HS-27A (cell line): ENCODE measurements around the gene PAX6.

Source experiments
- DNase-seq: peaks from one replicate; pipeline ENCODE4 v3.0.0-alpha.2; 2012; ENCODE audit warnings: low read depth, missing footprints

The PAX6 gene

GRCh38 chr11:31810779-31811647, at the start of gene PAX6:
PAX6 (minus strand) TSS chr11:31811322; CDS start chr11:31806411, 4,911 bp downstream.
- DNase-seq = no peak

- DNase-seq = no peak
These were observed 49.3 kb upstream of the PAX6 start for GRCh38 chr11:31860391-31860790.

- DNase-seq = no peak
These were observed 45.1 kb upstream of the PAX6 start for GRCh38 chr11:31856248-31856647.

DNA sequence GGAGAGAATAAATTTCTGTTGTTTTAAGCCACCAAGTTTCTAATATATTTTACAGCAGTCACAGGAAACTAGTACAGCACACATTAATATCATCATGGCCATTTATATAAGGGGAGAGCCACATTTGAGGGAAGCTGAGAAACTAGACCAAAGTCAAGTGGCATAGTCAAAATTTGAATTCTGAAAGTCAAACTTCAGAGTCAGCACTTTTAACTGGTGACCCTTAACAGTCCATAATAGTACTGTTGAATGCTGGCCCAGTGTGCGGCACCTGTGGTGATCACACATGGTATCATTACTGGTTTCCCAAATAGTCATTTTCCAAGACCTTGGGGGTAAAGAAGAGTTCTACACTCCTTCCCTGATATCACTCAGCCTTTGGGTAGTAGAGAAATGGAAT, 44.3 kb upstream of the PAX6 start:
- DNase-seq = no peak

- no peak for DNase-seq
These were observed 39.2 kb upstream of the PAX6 start for GRCh38 chr11:31850365-31850764.

DNA sequence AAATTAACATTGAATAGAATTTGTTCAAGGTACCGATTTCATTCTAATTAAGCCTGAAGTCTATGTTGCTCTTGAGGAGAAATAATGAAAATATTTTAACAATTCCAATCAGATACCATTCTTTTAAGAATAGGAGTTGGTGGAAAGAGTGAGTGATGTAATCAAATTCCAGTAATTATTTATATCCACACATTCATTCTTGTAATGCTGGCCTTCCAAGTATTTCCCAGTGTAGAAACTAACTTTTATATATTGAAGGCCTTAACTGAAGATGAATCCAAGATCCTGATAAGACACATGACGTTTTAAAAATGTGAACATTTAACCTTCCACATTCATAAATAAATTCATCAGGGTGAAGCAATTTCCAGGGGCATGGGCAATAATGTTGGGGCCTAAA, 36.6 kb upstream of the PAX6 start:
- no peak for DNase-seq

DNA sequence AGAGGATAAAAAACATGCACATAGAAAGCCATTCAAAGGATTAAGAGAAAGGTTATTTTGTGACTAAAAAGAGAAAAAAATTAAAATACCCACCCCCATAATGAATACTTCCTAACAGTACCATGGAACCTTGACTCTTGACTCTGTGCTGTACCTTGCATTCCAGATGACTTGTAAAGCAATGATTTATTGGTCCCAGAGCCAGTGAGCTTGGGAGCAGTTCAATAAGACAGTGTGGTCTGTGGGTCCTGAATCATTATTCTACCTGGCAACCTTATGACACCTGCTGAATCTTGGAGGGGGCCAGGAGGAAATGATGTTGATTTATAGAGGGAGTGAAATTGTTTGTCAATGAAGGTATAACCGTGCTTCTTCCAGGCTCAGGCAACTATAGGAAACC, 34.2 kb upstream of the PAX6 start:
- no peak for DNase-seq

DNA sequence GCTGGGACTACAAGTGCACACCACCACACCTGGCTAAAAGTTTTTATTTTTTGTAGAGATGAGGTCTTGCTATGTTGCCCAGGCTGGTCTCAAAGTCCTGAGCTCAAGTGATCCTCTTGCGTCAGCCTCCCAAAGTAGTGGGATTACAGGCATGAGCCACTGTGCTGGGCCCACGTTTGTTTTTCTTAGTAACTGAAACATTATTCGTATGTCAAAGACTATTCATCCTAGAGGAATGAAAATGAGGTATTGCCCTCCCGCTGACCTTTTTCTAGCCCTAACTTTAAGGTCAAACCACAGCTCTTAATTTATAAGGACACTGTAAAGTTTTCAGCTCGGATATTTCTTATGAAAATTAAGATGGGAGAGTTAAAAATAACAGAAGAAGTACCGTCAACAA, 33.2 kb upstream of the PAX6 start:
- DNase-seq = peak; percentile 5

- DNase-seq = no peak
These were observed 30.3 kb upstream of the PAX6 start for GRCh38 chr11:31841435-31841834.

GRCh38 chr11:31834237-31834636, 23.1 kb upstream of the PAX6 start:
- no peak for DNase-seq

DNA sequence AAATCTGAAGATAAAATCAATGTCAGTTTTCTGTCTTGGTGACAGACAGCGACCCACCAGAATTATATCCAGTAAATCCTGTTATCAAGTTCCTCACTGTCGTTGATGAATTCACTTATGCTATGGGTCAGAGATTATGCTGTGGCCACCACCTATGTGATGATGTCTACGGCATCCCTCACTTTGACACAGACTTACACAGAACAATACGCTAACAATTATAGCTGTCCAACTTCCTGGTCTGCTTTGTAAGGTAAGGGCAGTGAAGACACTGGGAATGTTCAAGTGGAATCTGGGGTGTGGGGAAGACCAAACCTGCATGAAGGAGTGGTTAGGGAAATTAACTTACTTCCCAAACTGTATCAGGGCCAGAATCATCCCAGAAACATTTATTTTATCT, 19.3 kb upstream of the PAX6 start:
- DNase-seq = no peak

GRCh38 chr11:31828217-31828616, 17.1 kb upstream of the PAX6 start:
- DNase-seq = no peak

DNA sequence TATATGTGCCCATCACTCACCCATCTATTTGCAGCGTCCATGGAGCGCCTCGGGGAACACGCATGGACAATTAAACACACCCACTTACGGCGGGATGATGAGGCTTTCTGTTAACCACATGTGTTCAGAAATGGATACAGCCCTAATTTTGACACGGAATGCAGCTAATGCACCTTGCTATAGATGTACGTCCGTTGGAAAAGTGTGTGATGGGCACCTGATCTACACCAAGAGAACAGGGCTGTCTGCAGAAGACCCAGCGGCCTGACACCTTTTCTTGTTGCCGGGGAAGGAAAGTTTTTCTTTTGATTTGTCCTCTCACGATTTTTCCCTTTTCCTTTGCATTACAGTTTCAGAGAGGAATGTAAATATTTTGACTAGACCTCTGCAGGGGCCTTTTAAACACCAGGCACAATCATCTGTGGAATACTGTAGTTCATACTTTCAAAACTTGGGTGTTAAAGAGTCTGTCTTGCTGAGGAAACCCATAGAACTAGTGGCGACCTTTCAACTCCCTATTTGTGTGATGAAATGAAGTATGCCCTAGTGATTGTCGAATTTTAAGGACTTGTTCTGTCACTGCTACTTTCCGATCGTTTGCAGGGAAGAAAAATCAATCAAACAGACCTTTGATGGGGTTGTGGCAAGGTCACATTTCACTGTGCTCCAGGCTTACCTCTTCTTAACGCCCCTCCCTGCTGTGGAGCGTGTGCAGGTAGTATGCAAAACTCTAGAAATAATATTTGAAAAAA, 16.5 kb upstream of the PAX6 start:
- no peak for DNase-seq

DNA sequence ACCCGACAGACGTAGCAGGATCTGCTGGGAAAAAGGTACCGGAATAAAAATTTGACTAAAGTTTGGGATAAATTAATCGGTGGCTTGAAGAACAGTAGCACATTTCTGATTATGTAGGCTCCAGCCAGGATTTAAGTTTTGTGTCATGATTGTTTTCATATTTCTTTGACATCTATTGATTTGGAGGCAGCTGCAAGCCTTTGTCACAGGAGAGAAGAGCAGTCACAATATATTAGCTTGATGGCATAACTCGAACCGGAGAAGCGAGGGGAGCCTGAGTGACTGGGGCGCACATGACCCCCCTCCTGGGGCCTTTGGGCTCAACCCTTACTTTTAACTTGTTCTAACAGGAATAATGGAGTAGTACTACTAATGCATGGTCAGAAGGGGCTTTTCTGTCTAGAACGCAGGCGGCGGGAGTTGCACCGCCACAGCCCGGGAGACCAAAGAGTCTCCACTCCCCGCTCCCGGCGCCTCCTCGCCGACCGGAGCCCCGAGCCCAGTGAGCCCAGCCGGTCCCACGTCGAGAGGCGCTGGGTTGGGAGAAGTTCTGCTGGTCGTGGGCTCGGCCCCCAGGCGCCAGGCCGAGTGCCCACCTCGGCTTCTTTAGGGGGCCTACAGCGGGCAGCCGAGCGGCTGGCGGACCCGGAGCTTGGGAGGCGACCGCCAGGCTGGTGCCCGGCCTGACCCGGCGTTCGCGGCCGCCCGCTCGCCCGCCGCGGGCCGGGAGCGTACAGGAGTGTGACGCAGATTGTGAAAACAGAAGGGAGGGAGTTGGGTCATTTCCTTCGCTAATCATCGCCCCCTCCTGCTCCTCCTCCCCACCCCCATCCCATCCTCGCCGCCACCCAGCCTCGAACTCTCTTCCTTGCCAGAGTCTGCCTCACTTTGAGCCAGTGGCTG, 15.7 kb upstream of the PAX6 start:
- no peak for DNase-seq

GRCh38 chr11:31825838-31826484, 14.8 kb upstream of the PAX6 start:
- no peak for DNase-seq

GRCh38 chr11:31824879-31825837, 14.0 kb upstream of the PAX6 start:
- DNase-seq = no peak

DNA sequence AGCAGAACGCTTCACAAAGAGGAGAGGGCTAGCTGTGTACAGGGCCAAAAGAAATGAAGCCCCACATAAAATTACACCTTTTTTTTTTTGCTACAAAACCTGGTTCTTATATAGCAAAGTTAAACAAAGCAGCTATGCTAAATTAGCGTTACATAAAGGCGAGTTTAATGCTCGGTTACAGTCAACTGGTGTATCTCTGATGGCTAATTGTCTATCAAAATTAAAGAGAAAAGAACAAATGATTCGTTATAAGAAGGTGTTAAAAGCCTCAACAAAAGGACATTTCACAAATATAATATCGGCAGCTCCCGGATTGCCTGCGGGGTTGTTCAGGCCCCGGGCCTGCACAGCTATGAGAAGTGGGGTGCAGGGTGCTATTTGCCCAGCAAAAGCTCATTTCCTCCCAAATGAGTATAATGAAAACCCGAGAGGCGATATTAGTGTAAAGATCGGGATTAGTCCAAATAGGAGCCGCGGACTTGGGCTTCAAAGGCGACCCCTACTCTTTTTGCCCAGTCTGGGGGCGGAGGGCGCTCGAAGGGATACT, 13.3 kb upstream of the PAX6 start:
- DNase-seq = no peak

GRCh38 chr11:31823644-31824331, 12.7 kb upstream of the PAX6 start:
- DNase-seq = no peak

DNA sequence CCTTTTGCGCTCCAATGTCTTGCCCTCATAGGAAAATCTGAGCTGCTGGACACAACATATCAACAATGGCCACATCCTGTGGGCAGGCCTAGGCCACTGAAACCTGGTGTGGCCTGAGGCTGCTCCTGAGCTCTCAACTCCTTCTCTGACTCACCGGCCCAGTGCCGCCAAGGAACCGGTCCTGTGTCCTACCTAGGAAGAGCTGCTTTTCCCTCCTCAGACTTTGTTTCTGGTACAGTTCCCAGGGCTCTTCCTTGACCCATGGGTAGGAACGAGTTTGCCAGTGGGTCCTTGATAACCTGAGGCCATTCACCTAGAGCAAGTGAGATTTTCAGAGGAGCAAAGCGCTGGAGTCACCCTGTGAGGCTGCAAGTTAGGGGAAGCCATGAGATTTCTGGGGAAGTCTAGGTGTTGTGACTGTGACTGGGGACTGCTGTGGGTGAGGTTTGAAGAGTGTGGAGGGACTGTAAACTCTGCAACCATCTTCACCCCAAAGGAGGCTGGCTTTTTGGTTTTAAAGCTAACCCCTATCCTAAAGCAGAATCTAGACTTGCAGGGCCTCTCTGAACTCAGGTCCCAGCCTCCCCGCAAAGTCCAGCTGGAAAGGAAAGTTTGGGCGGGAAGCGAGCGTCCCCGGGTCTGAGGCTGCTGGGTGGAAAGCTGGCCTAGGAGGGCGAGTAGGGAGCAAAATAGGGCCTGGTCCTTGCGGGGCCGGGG, 12.0 kb upstream of the PAX6 start:
- DNase-seq = no peak
